Activated CD8-positive, alpha-beta memory T cell treated with anti-CD3 and anti-CD28 coated beads, Interleukin-2, amount 50 U/mL, for 24 hours (primary cell): ENCODE results near the gene CSNK1G2.

ENCODE experiments used
- DNase-seq: peaks from one replicate; pipeline ENCODE4 v3.0.0-alpha.2; 2020; ENCODE audit errors: extremely low read depth

Gene CSNK1G2

DNA sequence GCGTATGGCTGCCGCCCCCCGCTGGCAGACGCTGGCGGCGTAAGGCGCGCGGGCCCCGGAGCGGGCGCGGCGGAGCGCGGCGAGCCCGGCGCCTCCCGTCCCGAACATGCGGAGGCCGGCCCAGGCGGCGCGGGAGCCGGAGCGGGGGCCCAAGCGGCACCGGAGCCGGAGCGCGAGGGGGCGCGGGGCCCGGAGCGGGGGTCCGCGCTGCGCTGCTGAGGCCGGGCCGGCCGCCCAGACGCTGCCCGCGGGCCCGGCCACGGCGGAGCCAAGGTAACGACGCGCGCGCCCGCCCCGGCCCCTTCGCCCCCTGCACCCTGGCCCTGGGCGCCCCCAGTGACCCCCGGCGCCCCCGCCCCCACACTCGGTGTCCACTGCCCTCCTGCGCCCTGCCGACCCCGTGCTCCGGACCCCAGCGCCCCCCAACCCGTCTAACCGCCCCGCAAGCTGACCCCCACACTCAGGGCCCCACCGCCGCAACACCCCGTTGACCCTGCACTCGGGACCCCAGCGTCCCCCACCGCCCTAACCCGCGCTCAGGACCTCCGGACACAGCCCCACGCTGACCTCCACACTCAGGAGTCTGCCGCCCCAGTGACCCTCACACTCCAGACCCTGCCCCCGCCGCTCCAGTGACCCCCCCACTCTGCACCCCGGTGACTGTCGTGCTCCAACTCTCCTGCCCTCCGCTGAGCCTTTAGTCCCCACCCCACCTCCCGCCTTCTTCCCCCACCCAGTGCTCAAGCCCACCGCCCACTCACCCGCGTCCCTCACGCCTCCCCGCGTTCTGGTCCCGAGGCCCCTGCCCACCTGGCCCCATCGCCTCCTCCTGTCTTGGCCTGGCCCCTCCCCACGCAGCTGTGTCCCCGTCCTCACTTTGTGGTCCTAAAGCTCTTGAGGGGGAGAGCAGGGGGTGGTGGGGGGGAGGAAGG is at the start of gene CSNK1G2:
TSS of gene CSNK1G2 (plus strand) at position 27 of the 932 bp plus-strand sequence. CDS start 28,601 bp downstream, outside the sequence.
- no peak for DNase-seq

DNA sequence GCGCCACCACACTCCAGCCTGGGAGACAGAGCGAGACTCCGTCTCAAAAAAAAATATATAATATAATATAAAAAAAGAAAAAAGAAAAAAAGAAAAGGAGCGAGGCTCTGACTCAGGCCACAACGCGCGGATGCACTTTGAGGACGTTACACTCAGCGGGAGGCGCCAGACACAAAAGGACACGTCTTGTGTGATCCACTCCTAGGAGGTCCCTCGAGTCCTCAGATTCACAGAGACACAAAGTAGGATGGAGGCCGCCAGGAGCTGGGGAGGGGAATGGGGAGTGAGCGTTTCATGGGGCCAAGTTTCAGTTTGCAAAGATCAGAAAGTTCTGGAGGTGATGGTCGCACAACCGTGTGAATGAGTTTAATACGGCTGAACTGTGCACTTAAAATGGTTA is 47.2 kb upstream of the CSNK1G2 start:
- DNase-seq, result no peak

DNA sequence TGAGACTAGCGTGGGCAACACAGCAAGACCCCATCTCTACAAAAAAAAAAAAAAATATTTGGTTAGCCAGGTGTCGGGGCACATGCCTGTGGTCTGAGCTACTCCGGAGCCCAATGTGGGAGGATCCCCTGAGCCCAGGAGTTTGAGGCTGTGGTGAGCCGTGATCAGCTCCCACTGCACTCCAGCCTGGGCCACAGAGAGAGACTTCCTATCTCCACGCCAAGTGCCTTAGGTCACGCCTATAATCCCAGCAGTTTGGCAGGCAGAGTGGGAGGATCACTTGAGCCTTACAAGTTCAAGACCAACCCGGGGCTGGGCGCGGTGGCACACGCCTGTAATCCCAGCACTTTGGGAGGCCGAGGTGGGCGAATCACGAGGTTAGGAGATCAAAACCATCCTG is 44.5 kb upstream of the CSNK1G2 start:
- DNase-seq, result no peak

DNA sequence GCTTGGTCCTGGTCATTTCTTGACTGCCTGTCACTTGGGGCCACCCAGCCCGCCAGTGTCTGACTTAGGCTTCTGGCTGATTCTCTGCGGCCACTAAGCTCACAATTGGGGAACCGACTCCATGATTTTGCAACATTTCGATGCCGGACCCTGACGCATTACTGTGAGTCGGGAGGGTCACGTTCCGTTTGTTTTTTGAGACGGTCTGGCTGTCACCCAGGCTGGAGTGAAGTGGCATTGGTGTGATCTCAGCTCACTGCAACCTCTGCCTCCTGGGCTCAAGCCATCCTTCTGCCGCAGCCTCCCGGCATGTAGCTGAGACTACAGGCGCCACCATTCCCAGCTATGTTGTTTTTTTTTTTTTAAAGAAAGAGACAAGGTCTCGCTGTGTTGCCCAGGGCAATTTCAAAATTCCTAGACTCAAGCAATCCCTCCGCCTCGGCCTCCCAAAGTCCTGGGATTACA is 39.0 kb upstream of the CSNK1G2 start:
- no peak for DNase-seq

DNA sequence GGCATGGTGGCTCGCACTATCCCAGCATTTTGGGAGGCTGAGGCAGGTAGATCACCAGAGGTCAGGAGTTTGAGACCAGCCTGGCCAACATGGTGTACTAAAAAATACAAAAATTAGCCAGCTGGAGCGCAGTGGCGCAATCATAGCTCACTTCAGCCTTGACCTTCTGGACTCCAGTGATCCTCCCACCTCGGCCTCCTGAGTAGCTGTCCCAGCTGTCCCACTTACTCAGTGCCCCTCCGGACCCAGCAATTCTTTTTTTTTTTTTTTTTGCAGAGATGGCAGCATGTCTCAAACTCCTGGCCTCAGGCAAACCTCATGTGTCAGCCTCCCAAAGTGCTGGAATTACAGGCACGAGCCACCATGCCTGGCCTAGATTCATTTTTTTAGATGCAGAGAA is 38.0 kb upstream of the CSNK1G2 start:
- DNase-seq, result no peak

DNA sequence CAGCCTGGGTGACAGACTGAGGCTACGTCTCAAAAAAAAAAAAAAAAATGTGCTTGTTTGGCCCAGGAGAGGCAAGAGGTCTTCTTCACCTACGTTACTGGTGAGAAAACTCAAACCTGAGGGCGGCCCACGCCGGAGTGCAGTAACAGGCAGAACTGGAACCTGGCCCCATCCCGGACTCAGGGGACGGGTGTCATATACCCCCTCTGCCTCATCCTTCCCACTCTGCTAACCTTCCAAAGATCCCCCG is 36.2 kb upstream of the CSNK1G2 start:
- no peak for DNase-seq

DNA sequence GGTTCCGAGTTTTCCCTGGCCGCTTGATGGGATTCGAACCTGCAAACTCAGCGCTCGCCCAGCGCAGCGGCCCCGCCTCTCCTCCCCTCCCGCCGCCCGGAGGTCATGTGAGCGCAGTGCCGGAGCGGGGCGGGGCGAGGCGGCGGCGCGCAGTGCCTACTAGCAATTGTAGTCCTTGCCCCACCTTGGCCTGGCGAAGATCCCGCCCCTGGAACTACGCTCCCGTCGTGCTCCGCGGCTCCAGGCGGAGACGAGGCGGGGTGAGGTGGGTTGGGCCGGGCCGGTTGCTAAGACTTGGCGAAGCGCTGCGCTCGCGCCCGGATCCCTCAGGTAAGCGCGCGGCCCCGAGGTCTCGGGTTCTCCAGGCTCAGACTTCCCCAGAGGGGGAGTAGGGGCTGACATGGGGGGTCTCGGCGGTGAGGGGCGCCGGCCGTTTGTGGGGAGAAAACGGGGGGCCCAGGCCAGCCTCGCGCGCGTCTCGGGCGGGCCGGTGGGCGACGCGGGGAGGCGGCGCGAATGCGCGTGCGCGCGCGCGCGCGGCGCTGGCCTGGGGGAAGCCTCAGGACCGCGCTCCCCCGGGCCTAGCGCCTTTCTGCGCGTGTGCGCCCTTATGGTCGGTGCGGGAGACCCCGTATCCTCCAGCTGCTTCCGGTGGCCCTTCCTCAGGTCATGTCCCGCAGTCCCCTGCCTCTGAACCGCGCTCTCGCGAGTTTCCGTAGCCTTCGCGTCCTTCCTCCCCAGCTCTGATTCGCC is 35.7 kb upstream of the CSNK1G2 start, which contains the start of the genes ADAT3 and SCAMP4:
TSS of gene ADAT3 (plus strand) at position 290 of the 753 bp plus-strand sequence. CDS start 6,649 bp downstream, outside the sequence.
TSS of gene SCAMP4 (plus strand) at position 290 of the 753 bp plus-strand sequence. CDS start 9,621 bp downstream, outside the sequence.
- DNase-seq, result peak; percentile 94

DNA sequence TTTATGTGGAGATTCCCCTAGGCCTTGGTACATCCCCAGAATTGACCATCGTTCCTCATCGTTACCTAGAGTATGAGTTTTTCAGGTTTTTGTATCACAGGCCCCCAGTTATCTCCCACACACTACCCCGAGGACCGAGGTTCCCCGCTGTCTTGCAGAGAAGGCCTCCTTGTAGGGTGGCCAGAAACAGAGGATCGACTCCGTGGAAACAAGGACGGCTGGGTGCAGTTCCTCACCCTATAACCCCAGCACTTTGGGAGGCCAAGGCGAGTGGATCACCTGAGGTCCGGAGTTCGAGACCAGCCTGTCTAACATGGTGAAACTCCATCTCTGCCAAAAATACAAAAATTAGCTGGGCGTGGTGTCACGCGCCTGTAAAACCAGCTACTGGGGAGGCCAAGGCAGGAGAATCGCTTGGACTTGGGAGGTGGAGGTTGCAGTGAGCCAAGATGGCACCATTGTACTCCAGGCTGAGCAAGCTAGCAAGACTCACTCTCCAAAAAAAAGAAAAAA is 35.1 kb upstream of the CSNK1G2 start:
- DNase-seq, result no peak

DNA sequence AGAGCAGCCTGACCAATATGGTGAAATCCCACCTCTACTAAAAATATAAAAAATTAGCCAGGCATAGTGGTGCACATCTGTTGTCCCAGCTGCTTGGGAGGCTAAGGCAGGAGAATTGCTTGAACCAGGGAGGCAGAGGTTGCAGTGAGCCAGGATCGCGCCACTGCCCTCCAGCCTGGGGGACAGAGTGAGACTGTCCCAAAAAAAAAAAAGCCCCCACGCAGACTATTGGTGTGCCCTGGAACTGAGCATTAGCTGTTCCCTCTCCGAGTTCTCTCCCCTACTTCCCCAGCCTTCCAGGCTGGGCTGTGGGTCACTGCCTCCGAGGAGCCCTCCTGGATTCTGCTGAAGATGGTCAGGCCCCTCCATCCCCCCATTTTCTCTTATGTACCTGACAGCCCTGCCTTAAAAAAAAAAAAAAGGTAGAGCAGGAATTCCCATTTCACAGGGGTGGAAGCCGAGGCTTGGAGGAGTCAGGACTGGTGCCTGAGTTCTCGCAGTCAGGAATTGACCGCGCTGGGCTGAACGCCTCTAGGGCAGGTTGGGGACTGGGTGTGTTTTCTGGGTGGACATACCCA is 33.9 kb upstream of the CSNK1G2 start:
- no peak for DNase-seq

DNA sequence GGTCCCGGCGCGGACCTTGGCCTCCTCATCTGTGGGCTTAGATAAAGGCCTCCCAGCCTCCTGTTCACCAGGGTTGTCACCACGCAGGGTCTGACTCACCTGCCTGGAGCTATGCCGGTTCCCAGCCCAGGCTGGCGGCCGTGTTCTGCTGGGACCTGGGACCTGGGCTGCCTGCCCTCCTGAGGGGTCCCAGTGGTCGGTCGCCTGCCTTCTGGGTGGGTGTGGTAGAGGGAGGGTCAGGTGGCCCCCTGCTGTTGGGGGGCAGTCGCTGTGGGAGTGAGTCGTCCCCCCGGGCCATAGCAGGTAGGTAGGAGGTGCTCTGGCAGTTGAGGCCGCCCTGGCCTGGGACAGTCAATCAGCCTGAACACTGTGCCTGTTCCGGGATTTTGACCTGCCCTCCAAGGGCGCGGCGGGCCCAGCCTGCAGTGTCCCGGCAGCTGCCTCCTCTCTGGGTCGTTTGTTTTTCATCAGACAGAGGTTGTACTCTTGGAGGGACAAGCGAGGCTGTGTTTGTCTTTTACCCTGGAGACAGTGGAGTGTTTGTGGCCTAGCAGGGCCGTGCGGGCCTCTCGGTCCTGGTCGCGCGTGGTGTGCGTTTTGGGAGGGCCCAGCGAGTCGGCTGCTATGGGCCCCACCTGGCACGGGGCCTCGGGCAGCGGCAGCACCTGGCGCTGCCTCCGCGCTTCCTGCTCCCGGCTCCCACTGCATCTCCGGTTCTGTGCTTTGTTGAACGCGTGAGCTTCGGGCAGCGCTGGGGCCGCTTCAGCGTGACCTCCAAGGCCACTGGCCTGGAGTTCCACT is 33.2 kb upstream of the CSNK1G2 start:
- no peak for DNase-seq

DNA sequence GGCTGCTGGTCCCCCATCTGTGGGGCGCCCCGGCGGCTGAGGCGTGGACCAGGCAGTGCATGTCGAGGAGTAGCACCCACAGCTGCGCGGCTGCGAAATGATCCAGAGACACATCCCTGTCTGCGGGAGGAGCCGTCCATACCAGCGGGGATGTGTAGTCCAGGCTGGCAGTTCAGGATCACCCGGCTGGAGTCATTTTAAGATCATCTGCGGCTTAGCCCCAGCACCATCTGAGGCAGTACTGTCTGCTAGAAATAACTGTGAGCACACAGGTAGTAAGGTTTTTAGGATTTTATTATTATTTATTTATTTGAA is 32.7 kb upstream of the CSNK1G2 start:
- no peak for DNase-seq

DNA sequence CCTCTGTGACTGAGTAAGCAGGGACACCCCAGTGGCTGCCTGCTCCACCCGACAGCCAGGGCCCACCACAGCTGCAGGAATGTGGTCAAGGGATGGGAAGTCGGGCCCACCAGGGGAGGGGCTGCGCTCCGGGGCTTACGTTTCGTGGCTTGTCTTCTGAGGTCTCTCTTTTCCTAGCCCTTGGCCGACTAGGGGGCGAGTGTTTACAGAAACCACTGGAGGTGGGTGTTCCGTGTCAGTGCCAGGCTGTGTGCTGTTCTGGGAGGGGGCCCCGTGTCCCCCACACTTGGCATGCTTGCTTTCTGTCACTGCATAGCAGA is 31.3 kb upstream of the CSNK1G2 start:
- DNase-seq, result no peak

DNA sequence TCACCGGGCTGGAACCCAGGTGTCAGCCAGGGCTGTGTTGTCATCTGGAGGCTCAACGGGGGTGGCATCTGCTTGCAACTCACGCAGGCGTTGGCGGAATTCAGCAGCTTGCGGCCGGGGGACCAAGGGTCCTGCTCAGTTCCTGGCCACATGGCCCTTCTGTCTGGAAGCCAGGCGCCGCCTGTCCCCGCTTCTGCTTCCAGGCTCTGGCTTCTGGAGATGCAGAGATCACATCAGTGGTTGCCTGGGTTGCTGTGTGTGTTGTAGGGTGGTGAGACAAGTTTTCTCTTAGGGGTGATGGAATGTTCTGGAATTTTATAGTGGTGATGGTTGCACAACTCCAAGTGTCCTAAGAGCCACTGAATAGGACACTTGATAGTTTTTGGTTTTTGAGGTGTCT is 30.8 kb upstream of the CSNK1G2 start:
- DNase-seq, result no peak

DNA sequence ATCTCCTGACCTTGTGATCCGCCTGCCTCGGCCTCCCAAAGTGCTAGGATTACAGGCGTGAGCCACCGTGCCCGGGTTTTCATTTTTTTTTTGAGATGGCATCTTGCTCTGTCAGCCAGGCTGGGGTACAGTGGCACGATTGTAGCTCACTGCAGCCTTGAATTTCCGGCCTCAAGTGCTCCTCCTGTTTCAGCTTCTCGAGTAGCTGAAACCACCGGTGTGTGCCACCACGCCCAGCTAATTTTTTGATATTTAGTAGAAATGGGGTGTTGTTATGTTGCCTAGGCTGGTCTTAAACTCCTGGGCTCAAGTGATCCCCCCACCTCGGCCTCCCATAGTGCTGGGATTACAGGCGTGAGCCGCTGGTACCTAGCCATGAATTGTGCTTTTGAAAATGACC is 29.9 kb upstream of the CSNK1G2 start:
- no peak for DNase-seq

DNA sequence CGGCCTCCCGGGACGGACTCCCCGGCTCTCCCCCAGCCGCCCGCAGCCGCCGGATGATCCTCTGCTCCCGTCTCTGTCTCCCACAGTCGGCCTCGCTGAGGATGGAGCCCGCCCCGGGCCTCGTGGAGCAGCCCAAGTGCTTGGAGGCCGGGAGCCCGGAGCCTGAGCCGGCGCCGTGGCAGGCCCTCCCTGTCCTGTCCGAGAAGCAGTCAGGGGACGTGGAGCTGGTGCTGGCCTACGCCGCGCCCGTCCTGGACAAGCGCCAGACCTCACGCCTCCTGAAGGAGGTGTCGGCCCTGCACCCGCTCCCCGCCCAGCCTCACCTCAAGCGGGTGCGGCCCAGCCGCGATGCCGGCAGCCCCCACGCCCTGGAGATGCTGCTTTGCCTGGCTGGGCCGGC is 29.0 kb upstream of the CSNK1G2 start:
- no peak for DNase-seq

DNA sequence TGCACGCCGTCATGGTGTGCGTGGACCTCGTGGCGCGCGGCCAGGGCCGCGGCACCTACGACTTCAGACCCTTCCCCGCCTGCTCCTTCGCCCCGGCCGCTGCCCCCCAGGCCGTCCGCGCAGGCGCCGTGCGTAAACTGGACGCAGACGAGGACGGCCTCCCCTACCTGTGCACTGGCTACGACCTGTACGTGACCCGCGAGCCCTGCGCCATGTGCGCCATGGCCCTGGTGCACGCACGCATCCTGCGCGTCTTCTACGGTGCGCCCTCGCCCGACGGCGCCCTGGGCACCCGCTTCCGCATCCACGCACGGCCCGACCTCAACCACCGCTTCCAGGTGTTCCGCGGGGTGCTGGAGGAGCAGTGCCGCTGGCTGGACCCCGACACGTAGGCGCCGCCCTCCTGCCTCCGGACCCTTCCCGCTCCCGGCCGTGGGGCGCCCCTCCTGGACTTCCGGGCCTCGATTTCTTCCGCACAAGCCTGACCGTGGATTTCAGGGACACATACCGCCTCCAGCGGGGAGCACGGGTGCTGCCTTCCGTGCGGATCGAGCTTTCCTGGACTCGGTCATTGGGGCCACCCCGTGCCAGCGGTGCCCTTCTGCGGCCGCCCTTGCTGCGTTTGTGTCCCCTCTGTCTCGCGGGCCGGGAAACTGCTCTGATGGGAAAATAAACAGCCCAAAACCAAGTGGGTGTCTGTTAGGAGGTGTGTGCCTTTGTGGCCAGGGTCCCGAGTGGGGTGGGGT is 28.0 kb upstream of the CSNK1G2 start:
- no peak for DNase-seq

DNA sequence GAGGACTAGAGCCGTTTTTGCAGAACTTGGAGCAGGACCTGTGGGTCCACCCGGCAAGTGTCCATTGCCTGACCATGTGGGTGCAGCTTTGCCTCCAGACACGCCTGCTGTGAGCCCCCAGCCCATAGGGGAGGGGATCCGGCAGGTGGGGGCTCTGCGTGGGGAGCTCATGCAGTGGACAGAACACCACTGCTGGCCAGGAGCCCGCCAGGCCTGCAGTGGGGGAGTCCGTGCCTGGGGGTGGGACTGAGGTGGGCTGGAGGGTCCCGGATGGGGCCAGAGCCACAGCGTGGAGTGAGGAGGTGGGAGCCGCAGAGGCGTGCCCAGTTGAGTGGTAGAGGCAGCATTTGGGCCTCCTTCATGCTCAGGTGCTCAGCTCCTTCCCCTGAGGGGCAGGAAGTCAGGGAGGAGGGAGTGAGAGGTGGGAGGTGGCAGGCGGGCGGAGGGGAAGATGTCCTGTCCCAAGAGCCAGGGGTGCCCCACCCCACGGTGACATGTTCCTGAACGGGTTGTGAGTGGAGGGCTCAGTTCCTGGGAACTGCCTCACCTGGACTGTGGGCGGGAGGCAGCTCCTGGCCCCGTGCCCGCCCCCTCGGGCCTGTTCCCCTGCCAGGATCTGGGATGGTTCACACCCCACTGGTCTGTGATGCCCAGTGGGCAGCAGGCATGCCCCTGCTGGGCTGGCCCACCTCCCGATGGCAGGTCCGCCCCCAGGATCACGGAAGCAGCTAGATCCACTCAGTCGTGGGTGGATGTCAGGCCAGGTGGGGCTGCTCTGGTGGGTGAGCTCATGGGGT is 27.0 kb upstream of the CSNK1G2 start:
- no peak for DNase-seq

DNA sequence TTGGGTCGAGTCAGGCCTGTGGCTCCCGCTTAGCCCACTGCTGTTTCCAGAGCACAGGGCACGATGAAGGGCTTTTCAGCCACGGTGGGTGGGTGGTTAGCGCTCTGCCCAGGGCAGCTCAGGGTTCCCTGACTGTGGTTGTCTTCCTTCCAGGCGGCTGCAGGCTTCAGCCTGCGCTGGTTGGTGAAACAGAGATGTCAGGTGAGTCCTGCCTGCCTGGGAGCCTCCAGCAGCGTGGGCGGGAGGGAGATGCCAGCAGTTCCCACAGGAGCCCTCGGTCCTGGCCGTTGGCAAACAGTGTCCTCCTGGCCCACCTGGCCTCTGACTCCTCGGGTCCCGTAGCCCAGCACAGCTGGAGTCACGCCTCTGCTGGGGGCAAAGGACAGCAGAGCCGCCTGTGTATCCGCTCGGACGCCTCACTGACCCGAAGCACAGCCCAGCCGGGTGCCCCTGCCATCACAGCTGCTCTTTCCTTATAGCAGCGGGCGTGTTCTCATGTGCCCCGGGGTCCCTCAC is 26.1 kb upstream of the CSNK1G2 start:
- no peak for DNase-seq

DNA sequence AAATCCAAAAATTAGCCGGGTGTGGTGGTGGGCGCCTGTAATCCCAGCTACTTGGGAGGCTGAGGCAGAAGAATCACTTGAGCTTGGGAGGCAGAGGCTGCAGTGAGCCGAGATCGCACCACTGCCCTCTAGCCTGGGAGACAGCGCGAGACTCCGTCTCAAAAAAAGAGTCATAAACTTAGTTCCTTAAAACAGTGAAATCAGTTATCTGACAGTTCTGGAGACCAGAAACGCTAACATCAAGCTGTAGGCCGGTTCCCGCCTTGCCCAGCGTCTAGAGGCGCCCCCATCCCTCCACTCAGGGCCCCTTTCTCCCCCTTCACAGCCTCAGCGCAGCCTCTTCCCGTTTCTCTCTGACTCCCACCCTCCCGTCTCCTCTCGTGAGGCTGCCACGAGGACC is 23.8 kb upstream of the CSNK1G2 start:
- no peak for DNase-seq

DNA sequence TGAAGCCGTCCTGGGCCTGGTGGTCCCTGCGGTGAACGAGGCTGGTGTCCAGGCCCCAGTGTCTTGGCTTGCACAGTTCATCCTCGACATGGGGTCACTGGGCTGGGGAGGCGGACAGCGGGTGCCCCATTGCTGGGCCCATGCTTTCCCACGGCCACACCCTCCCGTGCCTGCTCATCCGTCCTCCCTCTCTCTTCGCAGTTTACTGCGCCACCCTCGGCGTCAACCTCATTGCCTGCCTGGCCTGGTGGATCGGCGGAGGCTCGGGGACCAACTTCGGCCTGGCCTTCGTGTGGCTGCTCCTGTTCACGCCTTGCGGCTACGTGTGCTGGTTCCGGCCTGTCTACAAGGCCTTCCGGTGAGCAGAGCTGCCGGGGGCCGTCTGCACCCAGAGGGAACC is 23.0 kb upstream of the CSNK1G2 start:
- DNase-seq, result no peak
